Memory B cell (primary cell): ENCODE measurements around the gene AMELX.

Experiments used
- ATAC-seq: fragments of 150-1000 bp; cut with Tn5 transposase; 2 replicates; pipeline ENCODE4 v1.10.0; 2021; ENCODE audit warnings: low read depth, mild to moderate bottlenecking, moderate library complexity
- DNase-seq, 2 donors: peaks; one replicate each; pipeline ENCODE4 v3.0.0; 2022; ENCODE audit warnings: low spot score in 2 of 2
- H3K27ac Mint-ChIP-seq: one replicate; pipeline ENCODE4 v1.8.0; 2022; ENCODE audit warnings: mild to moderate bottlenecking, moderate library complexity, mixed read lengths
- H3K27me3 Mint-ChIP-seq: one replicate; pipeline ENCODE4 v1.8.0; 2022; ENCODE audit warnings: mixed read lengths
- H3K36me3 Mint-ChIP-seq: one replicate; pipeline ENCODE4 v1.8.0; 2022; ENCODE audit warnings: mild to moderate bottlenecking, mixed read lengths
- H3K4me1 Mint-ChIP-seq: one replicate; pipeline ENCODE4 v1.8.0; 2022; ENCODE audit warnings: mixed read lengths
- H3K4me3 Mint-ChIP-seq: one replicate; pipeline ENCODE4 v1.8.0; 2022; ENCODE audit warnings: mild to moderate bottlenecking, moderate library complexity, mixed read lengths
- H3K9me3 Mint-ChIP-seq: one replicate; pipeline ENCODE4 v1.8.0; 2022; ENCODE audit warnings: mixed read lengths

The AMELX gene

GRCh38 chrX:11331788-11332187 is 38.6 kb downstream of the AMELX start:
- peak overlapping the region; percentile 47 for H3K27ac Mint-ChIP-seq
- no peak overlapping the region for H3K4me3 Mint-ChIP-seq
- ATAC-seq: no peak
- peaks cover 7% of the 10 kb centered on the region for H3K36me3 Mint-ChIP-seq
- DNase-seq: no peak
- peaks cover 2% of the 10 kb centered on the region for H3K4me1 Mint-ChIP-seq
- H3K9me3 Mint-ChIP-seq: no peaks in the 10 kb centered on the region
- no peaks in the 10 kb centered on the region for H3K27me3 Mint-ChIP-seq

GRCh38 chrX:11334165-11334564 is 41.0 kb downstream of the AMELX start:
- H3K9me3 Mint-ChIP-seq: no peaks in the 10 kb centered on the region
- no peak overlapping the region for H3K27ac Mint-ChIP-seq
- H3K36me3 Mint-ChIP-seq: peaks cover 7% of the 10 kb centered on the region
- H3K4me3 Mint-ChIP-seq: no peak overlapping the region
- DNase-seq: no peak
- no peaks in the 10 kb centered on the region for H3K27me3 Mint-ChIP-seq
- ATAC-seq: no peak
- peaks cover 8% of the 10 kb centered on the region for H3K4me1 Mint-ChIP-seq

- ATAC-seq: no peak
- no peaks in the 10 kb centered on the region for H3K27me3 Mint-ChIP-seq
- H3K27ac Mint-ChIP-seq: no peak overlapping the region
- H3K4me1 Mint-ChIP-seq: peaks cover 19% of the 10 kb centered on the region
- no peak for DNase-seq
- H3K4me3 Mint-ChIP-seq: no peak overlapping the region
- H3K9me3 Mint-ChIP-seq: no peaks in the 10 kb centered on the region
- H3K36me3 Mint-ChIP-seq: peaks cover 10% of the 10 kb centered on the region
These were observed 43.0 kb downstream of the AMELX start for GRCh38 chrX:11336201-11336600.

- peaks cover 22% of the 10 kb centered on the region for H3K4me1 Mint-ChIP-seq
- H3K4me3 Mint-ChIP-seq: no peak overlapping the region
- DNase-seq (no peak), ATAC-seq (no peak)
- no peaks in the 10 kb centered on the region for H3K9me3 Mint-ChIP-seq
- H3K36me3 Mint-ChIP-seq: peaks cover 10% of the 10 kb centered on the region
- H3K27me3 Mint-ChIP-seq: no peaks in the 10 kb centered on the region
- no peak overlapping the region for H3K27ac Mint-ChIP-seq
These were observed 44.2 kb downstream of the AMELX start for GRCh38 chrX:11337292-11338009.

GRCh38 chrX:11341274-11342201 is 48.3 kb downstream of the AMELX start:
- ATAC-seq (peak; percentile 83), DNase-seq (peak; percentile 34 to 35)
- H3K27ac Mint-ChIP-seq: peak overlapping the region; percentile 99
- peak overlapping the region; percentile 61 for H3K4me3 Mint-ChIP-seq
- H3K27me3 Mint-ChIP-seq: no peaks in the 10 kb centered on the region
- H3K4me1 Mint-ChIP-seq: peaks cover 24% of the 10 kb centered on the region
- H3K36me3 Mint-ChIP-seq: peaks cover 2% of the 10 kb centered on the region
- no peaks in the 10 kb centered on the region for H3K9me3 Mint-ChIP-seq

- Mint-ChIP-seq H3K9me3 (no peaks in the 10 kb centered on the region), H3K27ac (peak overlapping the region; percentile 99), H3K4me1 (peaks cover 24% of the 10 kb centered on the region), H3K4me3 (no peak overlapping the region), H3K27me3 (no peaks in the 10 kb centered on the region), H3K36me3 (peaks cover 2% of the 10 kb centered on the region)
- DNase-seq (no peak), ATAC-seq (no peak)
These were observed 49.5 kb downstream of the AMELX start for GRCh38 chrX:11342673-11343072.

GRCh38 chrX:11346121-11346682 is 53.0 kb downstream of the AMELX start:
- Mint-ChIP-seq H3K4me1 (peaks cover 8% of the 10 kb centered on the region), H3K4me3 (no peak overlapping the region), H3K27me3 (no peaks in the 10 kb centered on the region), H3K36me3 (no peaks in the 10 kb centered on the region), H3K27ac (no peak overlapping the region), H3K9me3 (no peaks in the 10 kb centered on the region)
- no peak for DNase-seq
- no peak for ATAC-seq

- H3K36me3 Mint-ChIP-seq: no peaks in the 10 kb centered on the region
- H3K9me3 Mint-ChIP-seq: no peaks in the 10 kb centered on the region
- no peak overlapping the region for H3K4me3 Mint-ChIP-seq
- H3K27me3 Mint-ChIP-seq: no peaks in the 10 kb centered on the region
- no peak overlapping the region for H3K27ac Mint-ChIP-seq
- peaks cover 6% of the 10 kb centered on the region for H3K4me1 Mint-ChIP-seq
- DNase-seq: no peak
- no peak for ATAC-seq
These were observed 54.1 kb downstream of the AMELX start for GRCh38 chrX:11347300-11347699.

- no peaks in the 10 kb centered on the region for H3K27me3 Mint-ChIP-seq
- DNase-seq (no peak), ATAC-seq (no peak)
- H3K4me3 Mint-ChIP-seq: no peak overlapping the region
- no peaks in the 10 kb centered on the region for H3K9me3 Mint-ChIP-seq
- no peaks in the 10 kb centered on the region for H3K36me3 Mint-ChIP-seq
- H3K27ac Mint-ChIP-seq: no peak overlapping the region
- H3K4me1 Mint-ChIP-seq: peaks cover 12% of the 10 kb centered on the region
These were observed 55.8 kb downstream of the AMELX start for GRCh38 chrX:11349020-11349419.

- Mint-ChIP-seq H3K36me3 (no peaks in the 10 kb centered on the region), H3K4me1 (peaks cover 12% of the 10 kb centered on the region), H3K27ac (no peak overlapping the region), H3K4me3 (no peak overlapping the region), H3K27me3 (no peaks in the 10 kb centered on the region), H3K9me3 (no peaks in the 10 kb centered on the region)
- DNase-seq (no peak), ATAC-seq (no peak)
These were observed 56.6 kb downstream of the AMELX start for GRCh38 chrX:11349661-11350337.
